GM21423 (cell line): ENCODE data around the gene UGT1A6.

Experiments
- ATAC-seq: cut with Tn5 transposase; IDR thresholded peaks from one replicate; pipeline ENCODE4 v1.9.1; 2021; ENCODE audit warnings: mild to moderate bottlenecking, moderate library complexity; ENCODE audit not compliant: unreplicated experiment

UGT1A6 gene

GRCh38 chr2:233799087-233799665 is 106.5 kb downstream of the UGT1A6 start:
- no peak for ATAC-seq

GRCh38 chr2:233799716-233800115 is 107.0 kb downstream of the UGT1A6 start:
- ATAC-seq = no peak

GRCh38 chr2:233800208-233800607 is 107.5 kb downstream of the UGT1A6 start:
- ATAC-seq = no peak

GRCh38 chr2:233801357-233802131 is 108.9 kb downstream of the UGT1A6 start:
- ATAC-seq = no peak

- ATAC-seq = no peak
Measured at GRCh38 chr2:233802132-233802815, 109.6 kb downstream of the UGT1A6 start.

GRCh38 chr2:233803292-233803911 is 110.7 kb downstream of the UGT1A6 start:
- no peak for ATAC-seq

GRCh38 chr2:233803994-233804393 is 111.3 kb downstream of the UGT1A6 start:
- ATAC-seq = no peak

- no peak for ATAC-seq
Measured at GRCh38 chr2:233807215-233807865, 114.7 kb downstream of the UGT1A6 start.

GRCh38 chr2:233807966-233808935 is 115.6 kb downstream of the UGT1A6 start:
- ATAC-seq = no peak

GRCh38 chr2:233810385-233810784 is 117.7 kb downstream of the UGT1A6 start:
- ATAC-seq = no peak

GRCh38 chr2:233811087-233811486 is 118.4 kb downstream of the UGT1A6 start:
- no peak for ATAC-seq

GRCh38 chr2:233811732-233812131 is 119.0 kb downstream of the UGT1A6 start:
- no peak for ATAC-seq

GRCh38 chr2:233813236-233814055 is 120.8 kb downstream of the UGT1A6 start:
- no peak for ATAC-seq

GRCh38 chr2:233814056-233814835 is 121.6 kb downstream of the UGT1A6 start:
- no peak for ATAC-seq

- no peak for ATAC-seq
Measured at GRCh38 chr2:233815861-233816260, 123.2 kb downstream of the UGT1A6 start.

- ATAC-seq = no peak
Measured at GRCh38 chr2:233816334-233816733, 123.6 kb downstream of the UGT1A6 start.

- ATAC-seq = no peak
Measured at GRCh38 chr2:233816771-233817170, 124.1 kb downstream of the UGT1A6 start.

GRCh38 chr2:233817361-233817911 is 124.7 kb downstream of the UGT1A6 start:
- no peak for ATAC-seq
